Left lung (tissue), 10 donors: ENCODE results near the gene RIMS1. TPM values are rescaled to one million over a fixed set of nuclear protein-coding genes. Genes with fewer than 3 reads are reported as not detected.

Experiments
- ATAC-seq: fragments of 200-7000 bp; cut with Tn5 transposase; one replicate; pipeline ENCODE4 v1.9.1; 2020; ENCODE audit warnings: moderate library complexity
- DNase-seq, 4 donors: peaks; one replicate each; pipeline ENCODE4 v3.0.0-alpha.2; 2013 to 2020
- H3K27ac ChIP-seq, 2 donors: fragments of 200-600 bp; sonication (generic) in 1 of 2; one replicate each; pipeline versions ENCODE4 v1.5.0 to v1.8.0; 2020 to 2021
- H3K27me3 ChIP-seq, 2 donors: fragments of 200-600 bp; sonication (generic) in 1 of 2; one replicate each; pipeline versions ENCODE4 v1.5.0 to v1.8.0; 2020 to 2021
- H3K36me3 ChIP-seq, 2 donors: fragments of 200-600 bp; sonication (generic) in 1 of 2; one replicate each; pipeline versions ENCODE4 v1.5.0 to v1.8.0; 2020 to 2021
- H3K4me1 ChIP-seq, 2 donors: fragments of 200-600 bp; one replicate each; pipeline ENCODE4 v1.8.0; 2021
- H3K4me3 ChIP-seq, 2 donors: fragments of 200-600 bp; sonication (generic) in 1 of 2; one replicate each; pipeline versions ENCODE4 v1.5.0 to v1.8.0; 2020 to 2021; ENCODE audit warnings: mild to moderate bottlenecking in 1 of 2
- H3K9me3 ChIP-seq, 2 donors: fragments of 200-600 bp; sonication (generic) in 1 of 2; one replicate each; pipeline versions ENCODE4 v1.5.0 to v1.8.0; 2020 to 2021
- intact Hi-C, 2 donors: fragments of 100-400 bp; cut with DNase I; formaldehyde crosslinking; loops; one replicate each; pipeline versions ENCODE4 v1.11.2 to v1.14.2; 2022
- polyA plus RNA-seq, 6 donors: library from polyadenylated mRNA; unstranded; fragments of 120-200 nt; gene quantifications; one replicate each; pipeline ENCODE4 v1.2.1, GENCODE V29; 2013; ENCODE audit not compliant: insufficient read length in 6 of 6
- total RNA-seq, 2 donors: library from RNA; stranded (reverse); fragmentation: NEBNext Ultra II Directional; extraction: Animal tissue kit (Norgen Biotek cat#: 25700); gene quantifications; one replicate each; pipeline ENCODE4 v1.2.1, GENCODE V29; 2021
- TF ChIP-seq, protein P1 (sequence below), 2 donors: fragments of 200-600 bp; sonication (generic) in 1 of 2; IDR thresholded peaks; one replicate each; pipeline versions ENCODE4 v1.5.0 to v1.8.0; 2021; ENCODE audit warnings: antibody characterized with exemption in 2 of 2
- donor health status: DM: no; HTN: yes; CAD: no.
- donor health status: DM: no; HTN: no; CAD: no.

Gene RIMS1
- total and polyA plus RNA-seq, 8 donors, result 0.50 to 2.0 (median 0.77) TPM

- H3K4me3 ChIP-seq, result no peak overlapping the region
- intact Hi-C loops, result no loop called here
- ATAC-seq, result no peak
- TF ChIP-seq, protein P1, sequence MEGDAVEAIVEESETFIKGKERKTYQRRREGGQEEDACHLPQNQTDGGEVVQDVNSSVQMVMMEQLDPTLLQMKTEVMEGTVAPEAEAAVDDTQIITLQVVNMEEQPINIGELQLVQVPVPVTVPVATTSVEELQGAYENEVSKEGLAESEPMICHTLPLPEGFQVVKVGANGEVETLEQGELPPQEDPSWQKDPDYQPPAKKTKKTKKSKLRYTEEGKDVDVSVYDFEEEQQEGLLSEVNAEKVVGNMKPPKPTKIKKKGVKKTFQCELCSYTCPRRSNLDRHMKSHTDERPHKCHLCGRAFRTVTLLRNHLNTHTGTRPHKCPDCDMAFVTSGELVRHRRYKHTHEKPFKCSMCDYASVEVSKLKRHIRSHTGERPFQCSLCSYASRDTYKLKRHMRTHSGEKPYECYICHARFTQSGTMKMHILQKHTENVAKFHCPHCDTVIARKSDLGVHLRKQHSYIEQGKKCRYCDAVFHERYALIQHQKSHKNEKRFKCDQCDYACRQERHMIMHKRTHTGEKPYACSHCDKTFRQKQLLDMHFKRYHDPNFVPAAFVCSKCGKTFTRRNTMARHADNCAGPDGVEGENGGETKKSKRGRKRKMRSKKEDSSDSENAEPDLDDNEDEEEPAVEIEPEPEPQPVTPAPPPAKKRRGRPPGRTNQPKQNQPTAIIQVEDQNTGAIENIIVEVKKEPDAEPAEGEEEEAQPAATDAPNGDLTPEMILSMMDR (IDR thresholded peaks at IDR 0.05), result no peak
- no peak overlapping the region for H3K27ac ChIP-seq
- no peaks in the 10 kb centered on the region for H3K4me1 ChIP-seq
- no peak for DNase-seq
- no peaks in the 10 kb centered on the region for H3K27me3 ChIP-seq
- no peaks in the 10 kb centered on the region for H3K36me3 ChIP-seq
- H3K9me3 ChIP-seq, result no peaks in the 10 kb centered on the region
Measured at GRCh38 chr6:71977884-71978283, 91.5 kb downstream of the RIMS1 start.

DNA sequence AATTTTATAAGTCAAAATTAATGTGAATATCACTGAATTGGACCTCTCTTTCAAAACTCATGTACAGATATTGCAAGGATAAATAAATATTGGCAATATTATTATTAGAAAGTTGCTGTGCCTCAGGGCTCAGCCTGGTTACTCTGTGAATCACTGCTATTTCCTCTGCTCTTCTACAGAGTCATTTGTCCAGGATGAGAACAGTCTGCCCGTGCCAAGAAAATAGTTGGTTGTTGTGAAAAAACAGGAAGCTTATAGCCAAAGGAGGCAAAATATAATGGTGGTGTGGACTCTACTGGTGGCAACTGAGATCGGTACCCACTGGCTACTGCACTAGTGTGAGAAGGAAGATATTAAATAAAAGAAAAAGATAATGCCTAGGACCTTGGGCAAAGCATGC, 93.6 kb downstream of the RIMS1 start:
- H3K4me3 ChIP-seq, result no peak overlapping the region
- H3K9me3 ChIP-seq, result no peaks in the 10 kb centered on the region
- no peaks in the 10 kb centered on the region for H3K36me3 ChIP-seq
- H3K4me1 ChIP-seq, result no peaks in the 10 kb centered on the region
- H3K27ac ChIP-seq, result no peak overlapping the region
- intact Hi-C loops, result no loop called here
- no peaks in the 10 kb centered on the region for H3K27me3 ChIP-seq
- TF ChIP-seq, protein P1 (IDR thresholded peaks at IDR 0.05), result no peak
- DNase-seq (no peak), ATAC-seq (no peak)

GRCh38 chr6:71982389-71982788, 96.0 kb downstream of the RIMS1 start:
- Histone ChIP-seq H3K36me3 (no peaks in the 10 kb centered on the region), H3K27ac (no peak overlapping the region), H3K9me3 (no peaks in the 10 kb centered on the region), H3K27me3 (no peaks in the 10 kb centered on the region), H3K4me1 (no peaks in the 10 kb centered on the region), H3K4me3 (no peak overlapping the region)
- intact Hi-C loops, result no loop called here
- TF ChIP-seq, protein P1 (IDR thresholded peaks at IDR 0.05), result no peak
- ATAC-seq (no peak), DNase-seq (no peak)

DNA sequence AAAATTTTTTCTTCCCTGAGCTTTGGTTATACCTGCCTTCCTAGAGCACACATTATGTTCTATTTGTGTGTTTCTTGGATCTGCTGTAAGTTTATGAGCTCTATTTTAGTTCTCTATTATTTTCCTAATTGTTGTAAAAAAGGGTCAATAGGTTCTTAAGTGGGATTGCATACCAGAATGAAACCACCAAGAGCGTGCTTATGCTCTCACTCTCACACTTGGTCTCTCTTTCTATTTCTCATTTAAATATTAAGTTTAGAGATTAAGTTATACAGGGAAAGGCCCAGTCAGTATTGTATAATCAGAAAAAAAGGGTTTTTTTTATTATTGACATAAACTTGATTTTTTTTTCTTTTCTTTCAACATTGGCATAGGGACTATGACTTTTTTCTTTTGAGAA, 96.8 kb downstream of the RIMS1 start:
- intact Hi-C loops, result no loop called here
- TF ChIP-seq, protein P1 (IDR thresholded peaks at IDR 0.05), result no peak
- H3K36me3 ChIP-seq, result no peaks in the 10 kb centered on the region
- H3K27ac ChIP-seq, result no peak overlapping the region
- peak; percentile 86 for ATAC-seq
- H3K4me3 ChIP-seq, result no peak overlapping the region
- H3K4me1 ChIP-seq, result no peaks in the 10 kb centered on the region
- no peaks in the 10 kb centered on the region for H3K27me3 ChIP-seq
- no peak for DNase-seq
- no peaks in the 10 kb centered on the region for H3K9me3 ChIP-seq

DNA sequence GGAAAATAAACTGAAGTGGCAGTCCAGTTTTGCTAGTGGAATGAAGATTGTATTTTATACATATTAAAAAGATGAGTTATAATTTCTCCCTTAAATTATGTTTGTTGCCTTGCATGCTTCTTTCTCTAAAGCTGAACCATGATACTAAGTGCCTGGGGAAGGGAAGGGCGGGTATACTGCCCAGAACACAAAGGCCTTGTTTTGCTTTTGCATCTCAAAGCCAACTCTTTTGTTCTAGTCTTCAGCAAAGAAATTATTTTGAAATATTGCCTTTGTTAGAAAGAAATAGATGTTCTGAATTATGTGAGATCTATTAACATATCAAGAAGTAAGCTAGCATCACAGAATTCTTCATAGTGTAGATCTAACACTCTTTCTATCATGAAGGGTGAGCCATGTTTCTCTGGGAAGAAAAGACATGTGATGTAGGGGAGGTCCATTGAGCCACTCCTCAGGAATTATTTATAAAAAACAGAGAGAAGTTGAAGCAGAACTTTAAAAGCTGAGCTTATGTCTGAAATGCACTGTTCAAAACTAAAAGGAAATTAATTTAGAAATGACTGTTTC, 108.4 kb downstream of the RIMS1 start:
- no peaks in the 10 kb centered on the region for H3K9me3 ChIP-seq
- intact Hi-C loops, result no loop called here
- DNase-seq (no peak), ATAC-seq (no peak)
- no peak overlapping the region for H3K4me3 ChIP-seq
- no peaks in the 10 kb centered on the region for H3K4me1 ChIP-seq
- TF ChIP-seq, protein P1 (IDR thresholded peaks at IDR 0.05), result no peak
- H3K36me3 ChIP-seq, result no peaks in the 10 kb centered on the region
- H3K27me3 ChIP-seq, result no peaks in the 10 kb centered on the region
- no peak overlapping the region for H3K27ac ChIP-seq
